RCC 7860 (cell line): ENCODE data around the gene PIK3IP1.
A peak's percentile ranks its signal among the peaks of the same experiment; 100 is the strongest.
"Not testable (repeated sequence)": the region's sequence is repeated elsewhere in the genome, so short reads cannot be mapped to it uniquely, and the experiment has no call there.

Experiments used
- DNase-seq: peaks from one replicate; pipeline ENCODE4 v3.0.0-alpha.2; 2015; ENCODE audit warnings: low spot score
- FAIRE-seq: peaks from 2 replicates; lab custom pipeline; 2012; peaks lifted over from hg19 to GRCh38; lab: Jason Lieb, UNC

The PIK3IP1 gene

DNA sequence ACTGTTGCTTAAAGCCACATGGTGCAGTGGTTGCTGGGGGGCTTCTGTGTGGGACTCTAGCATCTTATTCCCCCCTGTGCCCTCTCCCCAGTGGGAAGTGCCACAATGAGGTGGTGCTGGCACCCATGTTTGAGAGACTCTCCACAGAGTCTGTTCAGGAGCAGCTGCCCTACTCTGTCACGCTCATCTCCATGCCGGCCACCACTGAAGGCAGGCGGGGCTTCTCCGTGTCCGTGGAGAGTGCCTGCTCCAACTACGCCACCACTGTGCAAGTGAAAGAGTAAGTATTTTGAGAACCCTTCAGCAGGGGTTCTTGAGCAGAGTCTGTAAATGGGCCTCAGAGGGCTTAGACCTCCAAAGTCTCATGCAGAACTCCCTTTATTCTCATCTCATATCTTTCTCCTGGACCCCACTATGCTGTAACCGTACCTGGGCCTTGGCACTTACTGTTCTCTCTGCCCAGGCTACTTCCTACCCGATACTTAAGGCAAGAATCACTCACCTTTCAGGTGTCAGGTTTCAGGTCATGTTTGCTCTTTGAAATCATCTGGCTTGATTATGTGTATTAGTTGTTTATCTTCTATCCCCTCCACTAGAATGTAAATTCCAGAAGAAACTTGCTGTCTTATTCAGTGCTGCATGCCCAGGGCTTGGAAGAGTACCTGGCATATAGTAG is 32.4 kb downstream of the PIK3IP1 start:
- DNase-seq (no peak), FAIRE-seq (no peak)

DNA sequence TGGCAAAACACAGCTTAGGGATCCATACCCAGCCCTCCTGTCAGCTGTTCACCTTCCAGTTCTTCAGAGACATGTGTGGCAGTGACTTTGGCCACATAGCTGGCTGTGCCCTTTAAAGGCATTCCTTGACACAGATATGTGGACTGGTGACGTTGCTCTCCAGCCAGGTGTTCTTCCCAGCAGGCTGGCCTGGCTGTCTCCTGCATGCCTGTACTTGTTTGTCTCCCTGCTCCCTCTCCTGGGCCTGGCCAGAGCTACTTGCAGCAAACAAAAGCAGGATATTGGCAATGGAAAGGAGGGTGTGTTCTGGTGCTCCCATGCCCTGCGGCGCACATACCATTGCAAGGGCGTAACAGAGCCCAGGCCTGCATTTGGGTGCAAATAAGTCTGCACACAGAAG is 38.3 kb downstream of the PIK3IP1 start:
- FAIRE-seq: no peak
- no peak for DNase-seq

DNA sequence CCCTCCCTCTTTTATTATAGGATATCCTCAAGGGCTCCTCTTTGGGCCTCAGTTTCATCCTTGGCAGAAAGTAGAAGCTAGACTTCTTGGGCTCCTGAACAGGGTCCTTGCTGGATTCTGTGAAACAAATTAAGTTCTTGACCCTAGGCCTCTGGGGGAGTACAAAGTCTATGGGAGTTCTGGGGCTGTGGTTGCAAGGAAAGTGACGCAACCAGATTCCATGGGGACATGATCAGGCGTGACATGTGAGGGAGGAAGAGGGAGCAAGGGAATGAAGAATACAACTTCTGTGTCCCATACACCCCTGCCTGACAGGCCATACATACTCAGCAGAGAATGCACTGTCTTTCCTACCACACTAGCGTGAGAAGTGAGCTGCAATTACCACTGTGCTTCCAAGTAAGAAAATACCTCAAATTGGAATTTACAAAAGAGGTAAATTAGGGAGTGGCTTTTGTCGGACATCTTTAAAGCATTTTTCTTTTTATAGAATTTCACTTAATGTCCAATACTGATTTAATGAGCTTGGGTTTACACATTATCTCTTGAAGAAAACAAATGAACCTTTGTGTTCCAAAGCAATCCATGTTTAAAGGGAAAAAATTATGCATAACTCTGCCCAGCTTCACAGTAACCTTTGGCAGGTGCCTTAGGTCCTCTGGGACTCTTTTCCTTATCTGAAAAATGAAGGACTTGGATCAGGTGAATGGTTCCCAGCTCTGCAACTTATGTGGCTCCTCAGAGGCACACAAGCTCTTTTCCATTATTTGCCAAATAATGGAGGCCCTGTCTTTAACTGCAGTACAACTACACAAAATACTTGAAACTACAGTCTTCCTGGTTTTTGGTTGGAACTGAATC is 41.3 kb downstream of the PIK3IP1 start:
- no peak for DNase-seq
- no peak for FAIRE-seq

DNA sequence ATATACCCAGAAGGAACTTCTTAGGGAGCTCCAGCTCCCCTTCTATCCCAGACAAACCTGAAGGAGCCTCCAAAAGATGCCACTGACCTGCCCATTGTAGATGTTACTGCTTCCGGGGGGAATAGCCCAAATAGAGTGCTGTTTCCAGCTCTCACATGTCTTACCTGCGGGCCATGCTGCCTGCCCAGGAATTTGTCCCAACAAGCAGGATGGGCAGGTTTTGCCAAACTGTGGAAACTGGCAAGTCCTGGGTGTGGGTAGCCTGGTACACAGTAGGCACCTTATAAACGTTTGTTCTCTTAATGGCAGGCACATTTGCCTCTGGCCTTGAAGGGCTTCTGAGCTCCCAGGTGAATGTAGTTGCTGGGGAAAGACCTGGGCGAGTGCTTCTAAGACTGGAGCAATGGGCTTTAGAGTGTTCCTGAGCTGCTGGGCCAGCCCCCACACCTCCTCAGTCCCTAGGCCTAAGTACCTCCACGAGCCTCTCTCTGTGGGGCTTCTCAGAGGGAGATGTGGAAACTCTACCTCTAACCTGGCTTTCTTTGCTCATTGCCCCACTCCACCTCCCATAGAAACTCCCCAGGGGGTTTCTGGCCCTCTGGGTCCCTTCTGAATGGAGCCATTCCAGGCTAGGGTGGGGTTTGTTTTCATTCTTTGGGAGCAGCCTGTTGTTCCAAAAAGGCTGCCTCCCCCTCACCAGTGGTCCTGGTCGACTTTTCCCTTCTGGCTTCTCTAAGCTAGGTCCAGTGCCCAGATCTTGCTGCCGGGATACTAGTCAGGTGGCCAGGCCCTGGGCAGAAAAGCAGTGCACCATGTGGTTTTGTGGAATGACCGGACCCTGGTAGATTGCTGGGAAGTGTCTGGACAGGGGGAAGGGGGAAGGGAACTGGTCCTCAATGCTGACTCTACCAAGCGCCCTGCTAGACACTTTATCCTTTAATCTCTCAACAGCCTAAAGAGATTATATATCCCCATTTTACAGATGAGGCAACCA is 43.0 kb downstream of the PIK3IP1 start:
- FAIRE-seq: no peak
- DNase-seq: no peak

GRCh38 chr22:31248138-31248745 is 44.0 kb downstream of the PIK3IP1 start:
- DNase-seq (peak; percentile 39), FAIRE-seq (no peak)

- no peak for DNase-seq
- FAIRE-seq: no peak
Measured at GRCh38 chr22:31247726-31248125, 44.6 kb downstream of the PIK3IP1 start.

GRCh38 chr22:31246687-31247086 is 45.6 kb downstream of the PIK3IP1 start:
- FAIRE-seq: no peak
- DNase-seq: no peak

DNA sequence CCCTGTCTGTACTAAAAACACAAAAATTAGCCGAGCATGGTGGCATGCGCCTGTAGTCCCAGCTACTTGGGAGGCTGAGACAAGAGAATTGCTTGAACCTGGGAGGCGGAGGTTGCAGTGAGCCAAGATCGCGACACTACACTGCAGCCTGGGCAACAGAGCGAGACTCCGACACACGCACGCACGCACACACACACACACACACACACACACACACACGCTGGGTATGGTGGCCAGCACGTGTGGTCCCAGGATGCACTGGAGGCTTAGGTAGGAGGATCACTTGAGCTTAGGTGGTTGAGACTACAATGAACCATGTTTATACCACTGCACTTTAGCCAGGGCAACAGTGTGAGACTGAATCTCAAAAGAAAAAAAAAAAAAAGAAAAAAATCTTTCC is 46.3 kb downstream of the PIK3IP1 start:
- not testable (repeated sequence) for FAIRE-seq, DNase-seq

DNA sequence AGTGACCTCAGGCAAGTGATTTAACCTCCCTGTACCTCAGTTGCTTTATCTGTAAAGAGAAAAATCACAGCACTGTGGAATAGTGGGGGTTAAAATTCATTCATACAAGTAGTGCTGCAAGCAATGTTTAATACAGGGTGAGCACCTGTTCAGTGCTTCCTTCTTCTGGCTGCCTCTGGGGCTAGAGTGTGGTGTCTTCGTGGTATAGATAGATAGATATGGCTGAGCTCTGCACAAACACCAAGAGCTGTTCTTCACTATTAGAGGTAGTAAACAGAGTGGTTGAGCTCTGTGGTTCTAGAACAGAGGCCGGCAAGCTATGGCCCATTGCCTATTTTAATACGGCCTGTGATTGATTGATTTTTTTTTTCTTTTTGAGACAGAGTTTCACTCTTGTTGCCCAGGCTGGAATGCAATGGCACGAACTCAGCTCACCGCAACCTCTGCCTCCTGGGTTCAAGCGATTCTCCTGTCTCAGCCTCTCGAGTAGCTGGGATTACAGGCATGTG is 47.3 kb downstream of the PIK3IP1 start:
- no peak for FAIRE-seq
- no peak for DNase-seq

GRCh38 chr22:31244046-31244942 is 48.0 kb downstream of the PIK3IP1 start:
- FAIRE-seq: peak; percentile 74

GRCh38 chr22:31243339-31244045 is 48.8 kb downstream of the PIK3IP1 start:
- FAIRE-seq: no peak
- DNase-seq: peak; percentile 33

More at GRCh38 chr22:31244046-31244942, 48.0 kb downstream of the PIK3IP1 start:
- DNase-seq: peak; percentile 84

GRCh38 chr22:31241936-31242335 is 50.4 kb downstream of the PIK3IP1 start:
- DNase-seq (peak; percentile 88), FAIRE-seq (peak; percentile 84)

DNA sequence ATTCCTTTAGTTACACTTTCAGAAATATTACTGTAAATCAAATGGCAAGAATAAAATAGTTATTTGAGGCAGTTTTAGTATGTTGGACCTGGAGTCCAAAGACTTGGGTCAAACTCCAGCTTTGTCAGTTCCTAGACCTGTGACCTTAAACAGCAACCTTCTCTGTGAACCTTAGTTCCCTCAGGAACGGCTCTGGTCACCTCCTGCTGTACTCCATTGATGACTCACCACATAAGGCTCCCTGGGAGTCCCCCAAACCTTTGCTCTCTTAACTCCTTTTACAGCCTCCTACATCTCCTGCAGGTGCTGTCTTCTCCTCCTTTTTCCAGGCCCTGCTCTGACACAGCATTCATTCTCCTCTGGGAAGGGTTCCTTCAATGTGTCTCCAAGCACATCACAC is 51.1 kb downstream of the PIK3IP1 start:
- FAIRE-seq (no peak), DNase-seq (peak; percentile 50)

DNA sequence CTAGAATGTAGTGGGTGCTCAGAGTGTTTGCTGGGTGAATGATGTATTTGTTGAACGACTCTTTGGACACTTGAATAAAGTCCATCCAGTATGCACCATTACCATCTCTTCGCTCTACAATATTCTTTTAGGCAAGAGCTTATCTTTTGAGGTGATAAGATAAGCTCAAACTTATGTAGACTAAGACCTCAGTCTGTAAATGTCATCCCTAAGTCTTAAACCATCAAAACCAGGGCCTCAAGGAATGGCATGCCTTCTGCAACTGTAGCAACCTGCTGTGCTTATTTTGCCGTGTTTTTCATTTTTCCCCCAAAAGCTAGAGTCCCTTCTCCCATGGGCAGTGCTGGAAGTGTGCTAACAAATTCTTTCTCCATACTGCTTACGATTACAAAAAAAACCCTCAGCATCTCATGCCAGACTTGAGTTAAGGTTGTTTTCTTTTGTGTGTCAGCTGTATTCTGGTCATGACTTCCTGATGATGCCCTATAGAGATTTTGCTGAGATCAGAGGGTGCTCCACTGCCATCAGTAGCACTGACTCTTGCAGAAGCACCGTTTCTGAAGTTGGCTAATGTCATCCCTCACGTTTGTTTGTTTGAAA is 52.4 kb downstream of the PIK3IP1 start:
- no peak for FAIRE-seq
- no peak for DNase-seq

GRCh38 chr22:31238057-31238456 is 54.2 kb downstream of the PIK3IP1 start:
- DNase-seq (peak; percentile 38), FAIRE-seq (peak; percentile 73)

DNA sequence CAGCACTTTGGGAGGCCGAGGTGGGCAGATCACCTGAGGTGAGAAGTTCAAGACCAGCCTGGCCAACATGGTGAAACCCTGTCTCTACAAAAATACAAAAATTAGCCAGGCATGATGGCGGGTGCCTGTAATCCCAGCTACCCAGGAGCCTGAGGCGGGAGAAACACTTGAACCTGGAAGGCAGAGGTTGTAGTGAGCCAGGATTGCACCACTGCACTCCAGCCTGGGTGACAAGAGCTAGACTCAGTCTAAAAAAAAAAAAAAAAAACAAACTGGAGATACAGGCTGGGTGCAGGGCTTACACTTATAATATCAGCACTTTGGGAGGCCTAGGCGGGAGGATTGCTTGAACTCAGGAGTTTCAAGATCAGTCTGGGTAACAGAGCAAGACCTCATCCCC is 56.2 kb downstream of the PIK3IP1 start:
- FAIRE-seq, DNase-seq: not testable (repeated sequence)

- no peak for FAIRE-seq
- DNase-seq: no peak
Measured at GRCh38 chr22:31235081-31235480, 57.2 kb downstream of the PIK3IP1 start.

DNA sequence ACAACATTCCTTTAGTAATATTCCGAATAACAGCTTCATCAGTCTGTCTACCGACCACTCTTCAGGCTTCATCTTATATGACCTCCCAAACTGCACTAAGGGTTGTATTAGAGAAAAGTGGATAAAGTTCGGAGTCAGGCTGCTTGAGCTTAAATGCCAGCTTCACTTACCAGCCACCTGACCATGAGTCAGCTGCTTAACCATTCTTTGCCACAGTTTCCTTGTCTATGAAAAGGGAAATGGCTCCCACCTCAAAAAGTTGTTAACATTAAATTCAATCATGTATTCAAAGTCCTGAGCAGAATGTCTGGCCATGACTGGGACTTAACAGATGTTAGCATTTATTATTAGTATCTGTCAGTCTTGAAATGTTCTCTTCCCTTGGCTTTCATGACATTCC is 59.3 kb downstream of the PIK3IP1 start:
- DNase-seq (no peak), FAIRE-seq (peak; percentile 45)
